NCI-H226 (cell line): ENCODE results near the gene STK38L.
A peak's percentile ranks its signal among the peaks of the same experiment; 100 is the strongest.

Source experiments
- DNase-seq: peaks from one replicate; pipeline ENCODE4 v3.0.0-alpha.2; 2015

STK38L gene

DNA sequence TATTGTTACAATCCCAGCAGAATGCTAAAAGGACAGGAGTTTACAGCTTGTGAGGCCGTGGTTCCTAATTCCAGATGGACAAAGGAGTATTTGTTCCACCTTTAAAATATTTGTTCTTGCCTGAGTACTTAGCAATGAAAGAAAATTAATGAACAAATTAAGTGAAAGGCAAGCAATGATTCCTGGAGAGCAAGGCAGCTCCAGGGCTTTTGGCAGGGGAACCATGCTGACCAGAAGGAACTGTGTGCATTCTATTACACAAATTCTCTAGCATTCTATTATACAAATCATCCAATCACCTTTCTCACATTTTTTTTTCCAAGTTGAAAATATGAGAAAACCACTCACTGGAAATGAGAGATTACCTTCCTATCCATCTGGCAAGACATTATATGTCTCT, 86.8 kb downstream of the STK38L start:
- no peak for DNase-seq

- DNase-seq: peak; percentile 95
Measured at GRCh38 chr12:27331291-27331926, 87.3 kb downstream of the STK38L start.

- DNase-seq: no peak
Measured at GRCh38 chr12:27331927-27332324, 87.8 kb downstream of the STK38L start.

DNA sequence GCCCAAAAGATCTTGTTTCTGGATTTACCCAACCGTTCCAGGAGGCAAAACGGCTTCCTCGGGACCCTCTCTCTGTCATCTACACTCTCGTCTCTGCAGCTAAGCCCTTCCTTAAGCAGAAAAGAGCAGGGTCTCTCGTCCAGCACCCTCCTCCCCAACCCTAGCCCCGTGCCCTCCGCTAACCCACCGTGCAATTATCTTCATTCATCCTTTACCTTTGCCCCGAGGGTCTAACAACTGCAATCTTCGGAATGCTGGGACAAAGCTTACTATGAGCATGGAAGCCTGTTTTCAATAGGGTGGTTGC, 88.3 kb downstream of the STK38L start:
- DNase-seq: no peak

DNA sequence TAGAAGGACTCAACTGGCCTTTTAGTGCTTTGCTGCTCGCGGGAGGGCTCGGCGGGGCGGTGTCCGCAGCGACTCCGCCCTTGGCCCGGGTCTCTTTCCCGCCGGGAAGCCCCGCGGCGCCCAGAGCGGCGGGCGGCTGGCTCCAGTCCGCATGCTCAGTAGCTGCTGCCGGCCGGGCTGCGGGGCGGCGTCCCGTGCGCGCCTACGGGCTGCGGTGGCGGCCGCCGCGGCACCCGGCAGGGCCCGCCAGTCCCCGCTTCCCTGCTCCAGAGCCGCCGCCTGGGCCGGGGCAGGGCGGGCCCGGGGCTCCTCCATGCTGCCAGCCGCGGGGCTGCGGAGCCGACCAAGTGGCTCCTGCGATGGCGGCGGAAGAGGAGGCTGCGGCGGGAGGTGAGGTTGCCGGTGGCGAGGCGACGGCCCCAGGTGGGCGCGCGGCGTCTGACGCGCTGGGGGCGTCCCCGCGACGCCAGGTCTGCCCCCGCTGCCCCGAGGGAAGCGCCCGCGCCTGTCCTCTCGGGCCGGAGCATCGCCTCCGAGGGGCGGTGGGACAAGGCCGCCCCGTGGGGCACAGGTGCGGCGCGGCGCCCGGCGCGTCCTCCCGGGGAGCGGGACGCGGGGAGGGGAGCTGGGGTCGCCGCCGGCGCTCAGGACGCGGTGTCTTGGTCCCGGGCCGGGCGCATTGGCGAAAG, 88.8 kb downstream of the STK38L start, which contains the start of gene BMAL2:
Gene BMAL2, plus strand, starts transcription at position 123 of the 689 bp plus-strand sequence. Its CDS starts 237 bp downstream, at position 360.
- DNase-seq: peak; percentile 42

GRCh38 chr12:27333403-27334009, 89.4 kb downstream of the STK38L start:
- DNase-seq: no peak

GRCh38 chr12:27334042-27334720, 90.1 kb downstream of the STK38L start:
- no peak for DNase-seq

- DNase-seq: no peak
Measured at GRCh38 chr12:27334721-27335082, 90.6 kb downstream of the STK38L start.

- no peak for DNase-seq
Measured at GRCh38 chr12:27335364-27336281, 91.5 kb downstream of the STK38L start.

DNA sequence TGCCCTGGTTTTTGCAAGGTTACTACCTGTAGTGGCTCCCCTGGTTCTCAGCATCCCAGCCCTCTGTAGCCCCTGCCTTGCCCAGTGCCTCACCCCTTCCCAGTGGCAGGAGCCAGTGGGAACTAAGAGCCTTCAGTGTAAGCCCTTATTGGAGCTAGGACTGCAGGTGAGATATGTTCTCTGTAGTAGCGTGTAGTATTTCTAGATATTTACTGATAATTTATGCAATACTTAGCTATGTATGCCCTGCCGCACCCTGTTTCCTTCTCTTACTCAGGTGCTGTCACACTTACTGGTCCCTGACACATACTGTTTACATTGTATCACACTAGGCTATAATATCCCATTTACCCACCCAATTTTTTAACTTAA, 92.2 kb downstream of the STK38L start:
- DNase-seq: no peak

DNA sequence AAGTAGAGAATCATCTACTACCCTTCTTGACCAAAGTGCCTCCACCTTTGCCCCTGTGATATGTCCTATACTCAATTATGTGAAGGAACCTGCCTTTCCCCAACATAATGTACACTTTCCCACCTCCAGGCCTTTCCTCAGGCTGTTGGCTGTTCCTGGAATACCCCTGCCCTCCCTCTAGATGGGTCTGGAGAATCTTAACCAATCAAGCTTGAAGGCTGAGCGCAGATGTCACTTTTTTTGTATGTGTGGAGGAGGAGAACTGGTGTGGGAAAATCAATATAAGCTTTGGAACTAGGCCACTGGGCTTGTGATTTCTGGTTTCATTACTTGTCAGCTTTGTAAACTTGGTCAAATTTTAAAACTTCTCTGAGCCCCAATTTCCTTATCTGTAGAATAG, 93.3 kb downstream of the STK38L start:
- DNase-seq: no peak

DNA sequence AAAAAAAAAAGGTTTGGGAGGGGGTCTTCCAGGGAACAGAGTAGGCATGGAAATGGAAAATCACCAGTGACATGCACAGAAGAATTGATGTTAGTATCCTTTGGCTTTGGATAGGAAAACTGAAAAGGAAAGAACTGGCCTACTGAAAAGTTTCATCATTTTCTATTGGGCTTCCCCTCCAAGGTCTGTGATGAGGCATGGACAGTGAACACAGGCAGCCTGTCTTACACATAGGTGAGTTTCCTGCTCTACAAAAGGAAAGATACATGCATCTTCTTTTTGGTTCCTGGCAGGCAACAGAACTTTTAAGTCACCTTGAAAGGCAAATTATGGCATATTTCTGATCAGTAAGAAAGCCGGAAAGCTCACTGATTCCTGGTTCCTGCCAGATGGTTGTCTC, 94.4 kb downstream of the STK38L start:
- no peak for DNase-seq

- DNase-seq: no peak
Measured at GRCh38 chr12:27340971-27341370, 96.9 kb downstream of the STK38L start.

DNA sequence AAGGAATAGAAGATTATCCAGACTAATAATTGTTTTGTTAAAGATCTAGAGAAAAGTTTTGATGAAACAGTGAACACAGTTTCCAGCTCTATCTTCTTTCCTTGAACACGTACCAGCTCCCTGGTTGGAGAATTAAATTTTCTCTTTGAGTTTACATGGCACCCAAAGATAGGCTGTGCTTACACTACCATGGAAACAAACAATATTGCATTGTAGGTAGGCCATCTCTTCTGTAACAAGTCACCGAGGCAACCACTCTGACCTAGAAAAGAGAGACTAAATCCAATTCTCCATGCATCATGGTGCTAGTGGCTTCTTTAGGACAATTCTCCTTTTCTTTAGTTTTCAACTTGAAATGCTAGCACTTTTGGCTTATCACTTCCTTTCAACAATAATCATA, 98.5 kb downstream of the STK38L start:
- no peak for DNase-seq

- peak; percentile 94 for DNase-seq
Measured at GRCh38 chr12:27343255-27344000, 99.3 kb downstream of the STK38L start.

GRCh38 chr12:27344246-27344645, 100.2 kb downstream of the STK38L start:
- peak; percentile 23 for DNase-seq

DNA sequence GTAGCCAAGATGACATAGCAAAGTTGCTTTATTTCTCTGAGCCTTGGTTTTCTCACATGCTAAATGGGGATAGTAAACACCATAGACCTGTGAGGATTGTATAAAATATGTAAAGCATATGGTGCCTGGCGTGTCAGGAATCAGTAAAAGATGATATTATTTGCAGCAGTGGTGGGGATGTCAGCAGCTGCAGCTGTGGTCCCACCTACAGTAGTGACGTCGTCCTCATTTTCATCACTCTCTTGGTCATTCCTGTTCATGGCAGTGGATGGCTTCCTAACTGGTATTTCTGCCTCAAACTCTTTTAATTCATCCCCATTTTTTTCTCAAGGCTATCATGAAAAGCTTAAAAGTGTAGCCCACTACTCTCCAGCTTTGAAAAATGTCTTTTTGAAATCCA, 100.7 kb downstream of the STK38L start:
- no peak for DNase-seq

GRCh38 chr12:27345376-27345775, 101.3 kb downstream of the STK38L start:
- no peak for DNase-seq

DNA sequence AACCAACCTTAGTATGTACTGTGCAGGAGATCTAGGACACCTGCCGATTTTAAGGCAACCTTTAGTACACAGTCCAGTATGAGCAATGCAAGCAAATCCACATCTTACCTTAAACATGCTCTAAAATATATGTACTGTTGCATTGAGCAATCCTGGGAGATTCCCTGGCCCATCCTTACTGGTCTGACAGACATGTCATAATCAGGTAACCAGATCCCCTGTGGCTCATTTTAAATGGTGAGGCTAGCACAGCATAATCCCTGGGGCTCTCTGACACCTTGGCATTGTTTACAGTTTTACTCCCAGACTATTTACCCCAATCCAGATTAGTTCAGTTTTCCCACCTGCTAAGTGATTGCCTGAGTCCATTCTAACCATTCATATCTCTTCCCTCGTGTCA, 103.7 kb downstream of the STK38L start:
- DNase-seq: no peak

GRCh38 chr12:27351476-27351875, 107.4 kb downstream of the STK38L start:
- no peak for DNase-seq

DNA sequence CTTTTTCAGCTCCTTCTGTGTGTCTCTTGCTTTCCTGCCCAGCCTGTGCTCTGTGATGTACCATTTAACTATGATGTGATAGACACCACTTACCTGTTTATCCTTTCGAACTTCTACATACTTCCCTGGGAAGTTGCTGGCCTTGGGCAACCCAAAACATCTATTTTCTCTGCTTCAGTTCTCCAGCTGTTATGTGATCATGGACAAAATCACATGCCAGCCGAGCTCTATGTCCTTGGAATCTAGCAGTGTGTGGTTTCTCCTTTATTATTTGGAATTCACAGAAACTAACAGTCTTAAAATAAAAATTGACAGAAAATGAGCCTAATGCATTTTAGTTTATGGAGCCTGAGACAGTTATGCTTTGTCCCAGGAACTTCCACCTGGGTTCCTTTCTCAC, 111.4 kb downstream of the STK38L start:
- no peak for DNase-seq

- DNase-seq: no peak
Measured at GRCh38 chr12:27355979-27356378, 111.9 kb downstream of the STK38L start.
